Panc1 (cell line): ENCODE data around the gene DNAAF3.

ENCODE experiments used
- CTCF ChIP-seq: fragments of 450-650 bp; IDR thresholded peaks from 2 replicates; pipeline ENCODE4 v1.5.1; 2017; ENCODE audit warnings: mild to moderate bottlenecking
- POLR2AphosphoS5 ChIP-seq: IDR thresholded peaks from 2 replicates; pipeline ENCODE4 v1.6.1; 2012; ENCODE audit warnings: mild to moderate bottlenecking, low read depth, low read length, moderate library complexity
- TCF7L2 ChIP-seq: IDR thresholded peaks from 2 replicates; pipeline ENCODE4 v1.6.1; 2011; ENCODE audit warnings: mild to moderate bottlenecking, low read depth, low read length, inconsistent platforms

GRCh38 chr19:55136399-55137102 is 29.9 kb downstream of the DNAAF3 start:
- TF ChIP-seq CTCF (no peak), POLR2AphosphoS5 (no peak), TCF7L2 (no peak)
